IPS DF 6.9 (cell line): ENCODE results near the gene RPS6KA5.
"Not testable (repeated sequence)": the region's sequence is repeated elsewhere in the genome, so short reads cannot be mapped to it uniquely, and the experiment has no call there.

Source experiments
- DNase-seq: peaks from one replicate; pipeline ENCODE4 v3.0.0-alpha.2; 2013; ENCODE audit warnings: low read depth, low spot score
- H3K27ac ChIP-seq: one replicate; pipeline ENCODE4 v1.5.1; 2013; ENCODE audit warnings: low read length, control low read depth
- H3K27me3 ChIP-seq: 2 replicates; pipeline ENCODE4 v1.6.1; 2013; ENCODE audit warnings: mild to moderate bottlenecking, low read length; ENCODE audit not compliant: control insufficient read depth, insufficient read depth
- H3K36me3 ChIP-seq: 2 replicates; pipeline ENCODE4 v1.6.1; 2013; ENCODE audit warnings: low read length; ENCODE audit not compliant: control insufficient read depth, insufficient read depth
- H3K4me1 ChIP-seq: 2 replicates; pipeline ENCODE4 v1.6.1; 2013; ENCODE audit warnings: low read length; ENCODE audit not compliant: control insufficient read depth, insufficient read depth
- H3K4me3 ChIP-seq: 2 replicates; pipeline ENCODE4 v1.5.1; 2013; ENCODE audit warnings: mild to moderate bottlenecking, low read length
- H3K9me3 ChIP-seq: 2 replicates; pipeline ENCODE4 v1.6.1; 2013; ENCODE audit warnings: low read length, inconsistent platforms; ENCODE audit not compliant: control insufficient read depth, insufficient read depth
- WGBS: extraction: QIAGEN DNeasy Blood & Tissue Kit; methylation state at CpG from one replicate; pipeline ENCODE4 v1.1.7; 2013; ENCODE audit warnings: mixed read lengths, missing lambda C conversion rate; ENCODE audit not compliant: insufficient read length, insufficient coverage; 5-methylcytosine and 5-hydroxymethylcytosine counted together

Gene RPS6KA5

GRCh38 chr14:90823542-90823941 lies 236.9 kb downstream of the RPS6KA5 start:
- DNase-seq, H3K4me1 ChIP-seq, H3K27me3 ChIP-seq, H3K9me3 ChIP-seq, H3K36me3 ChIP-seq, H3K4me3 ChIP-seq, H3K27ac ChIP-seq: not testable (repeated sequence)
- WGBS: no CpG with 5 or more reads among the region's 4 CpGs

DNA sequence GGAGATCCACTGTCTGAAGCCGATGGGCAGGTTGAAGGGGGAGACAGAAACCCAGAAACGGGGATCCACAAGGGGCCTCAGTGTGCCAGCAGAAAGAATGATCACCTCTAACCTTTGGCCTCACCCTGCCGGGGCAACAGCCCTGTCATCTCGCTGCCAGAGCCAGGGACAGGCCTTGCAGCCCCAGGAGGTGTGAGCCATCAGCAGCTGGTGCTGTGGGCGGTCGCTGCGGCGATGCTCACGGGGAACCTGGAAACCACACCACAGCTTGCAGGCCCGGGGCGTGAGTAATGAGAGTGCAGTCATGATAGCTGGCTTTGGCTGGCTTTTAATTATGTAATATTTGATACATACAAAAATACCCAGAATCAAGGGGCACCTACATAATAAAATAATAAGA lies 239.5 kb downstream of the RPS6KA5 start:
- WGBS: no CpG with 5 or more reads among the region's 11 CpGs
- DNase-seq: no peak
- H3K4me1 ChIP-seq: no peaks in the 10 kb centered on the region
- H3K36me3 ChIP-seq: no peaks in the 10 kb centered on the region
- no peak overlapping the region for H3K4me3 ChIP-seq
- no peaks in the 10 kb centered on the region for H3K9me3 ChIP-seq
- H3K27ac ChIP-seq: no peak overlapping the region
- H3K27me3 ChIP-seq: no peaks in the 10 kb centered on the region

GRCh38 chr14:90819734-90820393 lies 240.6 kb downstream of the RPS6KA5 start:
- no peaks in the 10 kb centered on the region for H3K9me3 ChIP-seq
- no peaks in the 10 kb centered on the region for H3K27me3 ChIP-seq
- whole genome bisulfite sequencing: no CpG with 5 or more reads among the region's 5 CpGs
- DNase-seq: no peak
- H3K4me1 ChIP-seq: no peaks in the 10 kb centered on the region
- no peaks in the 10 kb centered on the region for H3K36me3 ChIP-seq
- no peak overlapping the region for H3K4me3 ChIP-seq
- no peak overlapping the region for H3K27ac ChIP-seq

DNA sequence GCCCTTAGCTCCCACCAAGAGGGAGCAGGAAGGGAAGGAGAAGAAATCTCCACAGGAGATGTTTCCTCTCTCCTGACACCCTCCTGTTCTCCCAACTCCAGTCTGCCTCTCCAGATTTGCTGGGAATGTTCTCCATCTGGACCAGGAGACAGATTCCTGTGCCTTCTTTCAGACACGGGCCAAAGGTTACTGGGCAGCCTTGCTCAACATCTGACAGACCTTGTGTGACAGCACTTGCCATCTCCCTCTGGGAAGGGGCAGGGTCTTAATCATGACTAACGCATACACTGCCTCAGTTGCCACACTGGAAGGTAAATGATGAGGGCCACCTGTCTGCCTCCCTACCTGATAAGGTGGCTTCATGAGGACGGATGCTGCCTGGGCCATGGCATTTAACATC lies 241.7 kb downstream of the RPS6KA5 start:
- H3K36me3 ChIP-seq: no peaks in the 10 kb centered on the region
- no CpG with 5 or more reads among the region's 3 CpGs for WGBS
- no peaks in the 10 kb centered on the region for H3K27me3 ChIP-seq
- no peaks in the 10 kb centered on the region for H3K4me1 ChIP-seq
- H3K27ac ChIP-seq: no peak overlapping the region
- no peak overlapping the region for H3K4me3 ChIP-seq
- DNase-seq: no peak
- no peaks in the 10 kb centered on the region for H3K9me3 ChIP-seq

DNA sequence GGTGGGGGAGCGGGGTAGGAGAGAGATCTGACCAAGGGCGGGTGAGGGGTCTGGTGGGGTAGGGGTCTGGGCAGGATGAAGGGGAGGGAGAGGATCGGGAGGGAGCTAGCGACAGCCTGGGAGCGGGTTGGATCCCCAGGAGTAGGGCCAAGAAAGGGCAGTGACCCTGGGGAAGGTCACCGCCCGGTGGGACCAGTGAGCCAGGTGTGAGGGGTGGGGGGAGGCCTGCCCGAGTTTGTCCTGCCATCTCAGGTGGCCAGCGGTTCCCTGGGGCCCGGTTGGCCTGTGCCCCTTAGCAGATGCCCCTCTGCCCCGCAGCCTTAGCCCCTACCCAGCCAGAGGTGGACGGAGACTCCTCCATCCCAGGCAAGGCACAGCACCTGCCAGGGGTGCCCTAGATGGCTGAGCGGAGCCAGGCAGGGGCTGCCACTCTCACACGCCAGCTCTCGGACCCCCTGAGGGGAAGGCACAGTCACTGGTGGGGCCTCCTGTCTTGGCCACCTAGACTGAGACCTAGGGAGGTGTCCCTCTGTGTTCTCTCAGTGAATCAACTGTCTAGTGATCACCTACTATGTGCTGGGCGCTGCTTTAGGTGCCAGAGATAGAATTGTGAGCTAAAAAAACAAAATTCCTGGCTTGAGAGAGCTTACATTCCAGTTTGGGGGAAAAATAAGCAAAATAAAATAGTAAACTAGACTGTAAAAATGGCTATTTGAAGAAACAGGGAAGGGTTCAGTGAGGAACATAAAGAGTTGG lies 243.6 kb downstream of the RPS6KA5 start:
- DNase-seq: no peak
- Histone ChIP-seq H3K27ac (no peak overlapping the region), H3K27me3 (no peaks in the 10 kb centered on the region), H3K4me3 (peak overlapping the region; percentile 19; the same call in 1 of the 2 replicates), H3K9me3 (no peaks in the 10 kb centered on the region), H3K36me3 (no peaks in the 10 kb centered on the region), H3K4me1 (no peaks in the 10 kb centered on the region; the same call in 1 of the 2 replicates)
- no CpG with 5 or more reads among the region's 16 CpGs for WGBS

GRCh38 chr14:90815822-90816662 lies 244.4 kb downstream of the RPS6KA5 start, which contains the start of gene TTC7B:
Gene TTC7B, minus strand, starts transcription at chr14:90816430. Its CDS starts 135 bp downstream, at chr14:90816295.
- Histone ChIP-seq H3K4me3 (peak within 1 kb of the TSS; percentile 84), H3K27me3 (no peaks in the 10 kb centered on the region), H3K4me1 (no peaks in the 10 kb centered on the region; the same call in 1 of the 2 replicates), H3K27ac (no peak within 1 kb of the TSS), H3K9me3 (no peaks in the 10 kb centered on the region), H3K36me3 (no peaks in the 10 kb centered on the region)
- no peak for DNase-seq
- no CpG with 5 or more reads among the region's 111 CpGs for WGBS

GRCh38 chr14:90815572-90815821 lies 244.9 kb downstream of the RPS6KA5 start:
- Histone ChIP-seq H3K4me3 (peak overlapping the region; percentile 84; the same call in 1 of the 2 replicates), H3K27ac (no peak overlapping the region)
- no CpG with 5 or more reads among the region's 5 CpGs for WGBS

DNA sequence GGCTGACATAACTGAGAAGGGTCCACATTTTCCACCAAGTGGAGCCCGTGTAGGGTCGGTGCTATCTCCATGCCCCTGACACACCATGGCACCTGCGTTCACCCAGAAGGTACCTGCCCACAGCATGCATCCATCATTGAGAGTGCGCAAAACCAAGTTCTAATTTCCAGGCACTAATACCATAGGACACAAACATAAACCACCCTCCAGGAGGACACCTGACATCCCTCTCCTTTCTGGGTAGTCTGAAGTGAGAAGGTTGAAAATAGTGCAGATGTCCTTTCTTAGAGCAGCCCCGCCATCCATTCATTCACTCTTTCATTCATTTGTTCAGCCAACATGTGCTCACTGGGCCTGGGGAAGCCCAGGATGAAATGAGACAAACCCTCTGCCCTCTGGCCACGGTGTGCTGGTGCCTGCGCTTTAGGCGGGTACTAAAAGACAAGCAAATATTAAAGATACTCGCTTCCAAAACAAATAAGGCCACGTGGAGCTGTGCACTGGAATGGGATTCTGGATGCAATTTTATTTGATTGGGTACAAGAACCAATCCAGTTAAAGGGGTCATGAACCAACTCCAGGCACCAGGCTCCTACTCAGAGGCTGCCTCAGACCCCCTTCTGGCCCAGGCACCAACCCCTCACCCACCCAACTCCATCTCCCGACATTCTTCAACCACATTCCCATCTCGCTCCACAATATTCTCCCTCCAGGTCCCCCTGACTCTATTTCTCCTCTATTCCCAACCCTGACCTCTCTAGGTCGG lies 245.5 kb downstream of the RPS6KA5 start:
- Histone ChIP-seq H3K36me3 (no peaks in the 10 kb centered on the region), H3K27me3 (no peaks in the 10 kb centered on the region), H3K4me1 (no peaks in the 10 kb centered on the region; the same call in 1 of the 2 replicates), H3K9me3 (no peaks in the 10 kb centered on the region), H3K4me3 (peak overlapping the region; percentile 84; the same call in 1 of the 2 replicates), H3K27ac (no peak overlapping the region)
- DNase-seq: no peak
- WGBS: 100% methylated on average over 2 of the region's 13 CpGs

More at GRCh38 chr14:90815572-90815821, 244.9 kb downstream of the RPS6KA5 start:
- Histone ChIP-seq H3K27me3 (no peaks in the 10 kb centered on the region), H3K36me3 (no peaks in the 10 kb centered on the region), H3K4me1 (no peaks in the 10 kb centered on the region; the same call in 1 of the 2 replicates), H3K9me3 (no peaks in the 10 kb centered on the region)
- DNase-seq: no peak

DNA sequence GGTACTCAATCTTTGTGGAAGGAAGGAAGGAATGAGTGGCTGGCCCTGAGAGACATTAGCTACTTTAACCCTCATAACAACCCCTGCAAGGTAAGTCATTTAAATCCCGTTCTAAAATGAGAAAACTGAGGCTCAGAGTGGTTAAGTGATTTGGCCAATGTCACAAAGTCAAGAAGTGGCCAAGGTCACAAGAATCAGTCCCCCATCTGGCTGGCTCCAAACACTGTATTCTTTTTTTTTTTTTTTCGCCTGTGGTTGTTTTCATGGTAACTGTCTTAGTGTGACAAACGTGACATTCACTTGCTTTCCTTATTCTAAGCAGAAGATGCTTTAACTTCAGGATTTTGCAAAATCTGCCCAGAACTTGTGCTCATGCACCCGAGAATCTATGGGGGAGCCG lies 247.0 kb downstream of the RPS6KA5 start:
- Histone ChIP-seq H3K36me3 (no peaks in the 10 kb centered on the region), H3K4me1 (peaks cover 2% of the 10 kb centered on the region; the same call in 1 of the 2 replicates), H3K27ac (no peak overlapping the region), H3K27me3 (no peaks in the 10 kb centered on the region), H3K4me3 (no peak overlapping the region), H3K9me3 (no peaks in the 10 kb centered on the region)
- no CpG with 5 or more reads among the region's 5 CpGs for WGBS
- no peak for DNase-seq

DNA sequence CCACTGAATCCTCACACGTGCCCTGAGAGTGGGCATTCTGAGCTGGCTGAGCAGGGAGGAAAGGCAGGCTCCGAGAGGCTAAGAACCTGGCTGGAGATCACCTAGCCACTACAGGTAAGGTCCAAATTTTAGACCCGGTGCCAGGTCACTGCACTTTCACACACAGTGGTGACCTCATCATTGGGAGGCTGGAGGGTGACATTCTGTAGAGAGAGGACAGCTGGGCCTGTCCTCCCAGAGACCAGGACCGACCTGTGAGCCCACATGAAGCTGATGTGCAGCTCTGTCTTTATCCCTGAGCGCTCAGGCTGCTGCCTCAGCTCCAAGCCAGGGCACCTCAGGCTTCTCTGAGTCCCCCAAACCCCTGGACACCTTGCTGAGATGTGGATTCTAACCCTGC lies 248.3 kb downstream of the RPS6KA5 start:
- no peak overlapping the region for H3K4me3 ChIP-seq
- peaks cover 2% of the 10 kb centered on the region; the same call in 1 of the 2 replicates for H3K4me1 ChIP-seq
- WGBS: no CpG with 5 or more reads among the region's 5 CpGs
- DNase-seq: no peak
- H3K9me3 ChIP-seq: no peaks in the 10 kb centered on the region
- no peak overlapping the region for H3K27ac ChIP-seq
- H3K27me3 ChIP-seq: no peaks in the 10 kb centered on the region
- H3K36me3 ChIP-seq: no peaks in the 10 kb centered on the region
